OCI-LY1 (cell line): ENCODE data around the gene AMPH.

Experiments
- H2AFZ ChIP-seq: fragments of 200-600 bp; sonication (generic), shearing (Covaris generic); 2 replicates; pipeline ENCODE4 v1.6.0; 2014; ENCODE audit warnings: antibody characterized with exemption, mild to moderate bottlenecking, low read length
- H3F3A ChIP-seq: fragments of 200-600 bp; sonication (generic), shearing (Covaris generic); 2 replicates; pipeline ENCODE4 v1.6.0; 2014; ENCODE audit warnings: mild to moderate bottlenecking, antibody characterized with exemption, low read length, moderate library complexity; ENCODE audit not compliant: insufficient read depth
- H3K27ac ChIP-seq: fragments of 200-600 bp; sonication (generic); 2 replicates; pipeline ENCODE4 v1.5.1; 2014; ENCODE audit warnings: low read length, mixed run types, mild to moderate bottlenecking, low read depth; ENCODE audit not compliant: poor library complexity, severe bottlenecking
- H3K27me3 ChIP-seq: fragments of 200-600 bp; sonication (generic); 2 replicates; pipeline ENCODE4 v1.6.0; 2014; ENCODE audit warnings: antibody characterized with exemption, mild to moderate bottlenecking, low read length, moderate library complexity; ENCODE audit not compliant: insufficient read depth
- H3K36me3 ChIP-seq: fragments of 200-600 bp; sonication (generic); 2 replicates; pipeline ENCODE4 v1.6.1; 2014; ENCODE audit warnings: mild to moderate bottlenecking, antibody characterized with exemption, low read length, moderate library complexity, mixed read lengths; ENCODE audit not compliant: insufficient read depth
- H3K4me1 ChIP-seq: fragments of 200-600 bp; sonication (generic); 2 replicates; pipeline ENCODE4 v1.5.1; 2014; ENCODE audit warnings: mild to moderate bottlenecking, low read length, moderate library complexity; ENCODE audit not compliant: insufficient read depth, severe bottlenecking
- H3K4me2 ChIP-seq: fragments of 200-600 bp; sonication (generic), shearing (Covaris generic); 2 replicates; pipeline ENCODE4 v1.6.1; 2014; ENCODE audit warnings: low read length
- H3K4me3 ChIP-seq: fragments of 200-600 bp; sonication (generic); 2 replicates; pipeline ENCODE4 v1.5.1; 2014; ENCODE audit warnings: low read length, low read depth, mild to moderate bottlenecking, mixed read lengths; ENCODE audit not compliant: poor library complexity, severe bottlenecking
- H3K79me2 ChIP-seq: fragments of 200-600 bp; shearing (Covaris generic); 2 replicates; pipeline ENCODE4 v1.6.1; 2016; ENCODE audit warnings: mixed run types, low read length, mixed read lengths; ENCODE audit not compliant: insufficient read depth
- H3K9ac ChIP-seq: fragments of 200-600 bp; sonication (generic), shearing (Covaris generic); 2 replicates; pipeline ENCODE4 v1.6.1; 2014; ENCODE audit warnings: mild to moderate bottlenecking, low read length, mixed read lengths
- H3K9me2 ChIP-seq: fragments of 200-600 bp; sonication (generic), shearing (Covaris generic); 2 replicates; pipeline ENCODE4 v1.6.1; 2014; ENCODE audit warnings: low read depth, mild to moderate bottlenecking, low read length, mixed read lengths
- H3K9me3 ChIP-seq: fragments of 200-600 bp; shearing (Covaris generic); 2 replicates; pipeline ENCODE4 v1.6.1; 2014; ENCODE audit warnings: low read length, mixed read lengths
- H4K20me1 ChIP-seq: fragments of 200-600 bp; sonication (generic), shearing (Covaris generic); 2 replicates; pipeline ENCODE4 v1.6.0; 2016; ENCODE audit warnings: mild to moderate bottlenecking, low read length; ENCODE audit not compliant: insufficient read depth
- EZH2 ChIP-seq: fragments of 200-600 bp; sonication (generic), shearing (Covaris generic); IDR thresholded peaks from 2 replicates; pipeline ENCODE4 v1.8.0; 2017; ENCODE audit warnings: borderline replicate concordance, mixed run types, mild to moderate bottlenecking, antibody characterized with exemption, low read length, moderate library complexity, mixed read lengths
- TF ChIP-seq, protein P1 (sequence below): fragments of 200-600 bp; sonication (generic), shearing (Covaris generic); IDR thresholded peaks from 2 replicates; pipeline ENCODE4 v1.5.1; 2017; ENCODE audit warnings: mild to moderate bottlenecking, antibody characterized with exemption, low read length, moderate library complexity, mixed read lengths

Gene AMPH

DNA sequence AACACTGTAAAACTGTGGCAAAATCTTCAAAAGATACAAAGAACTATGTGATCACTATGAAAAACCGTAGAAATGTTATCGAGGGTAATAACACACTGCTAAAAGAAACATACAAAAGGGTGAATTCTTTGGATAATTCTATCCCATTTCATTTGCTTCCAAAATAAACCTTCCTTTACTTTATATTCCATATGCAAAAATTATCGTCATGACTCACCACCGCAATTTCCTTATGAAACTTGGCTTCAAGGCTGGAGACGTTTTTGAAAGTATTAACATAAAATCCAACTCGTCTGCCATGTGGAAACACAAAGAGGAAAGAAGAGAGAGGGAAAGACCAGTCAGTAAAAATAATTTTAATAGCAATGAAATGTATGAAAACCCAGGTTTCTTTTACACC lies 165.2 kb downstream of the AMPH start:
- no peaks in the 10 kb centered on the region for H3K79me2 ChIP-seq
- H3K4me2 ChIP-seq, result no peak overlapping the region
- no peak overlapping the region for H3K27ac ChIP-seq
- H3K4me3 ChIP-seq, result no peak overlapping the region
- H3K9me3 ChIP-seq, result no peaks in the 10 kb centered on the region
- no peaks in the 10 kb centered on the region for H4K20me1 ChIP-seq
- H3K4me1 ChIP-seq, result no peaks in the 10 kb centered on the region
- no peaks in the 10 kb centered on the region for H3K36me3 ChIP-seq
- H3K9ac ChIP-seq, result no peak overlapping the region
- TF ChIP-seq, protein P1, sequence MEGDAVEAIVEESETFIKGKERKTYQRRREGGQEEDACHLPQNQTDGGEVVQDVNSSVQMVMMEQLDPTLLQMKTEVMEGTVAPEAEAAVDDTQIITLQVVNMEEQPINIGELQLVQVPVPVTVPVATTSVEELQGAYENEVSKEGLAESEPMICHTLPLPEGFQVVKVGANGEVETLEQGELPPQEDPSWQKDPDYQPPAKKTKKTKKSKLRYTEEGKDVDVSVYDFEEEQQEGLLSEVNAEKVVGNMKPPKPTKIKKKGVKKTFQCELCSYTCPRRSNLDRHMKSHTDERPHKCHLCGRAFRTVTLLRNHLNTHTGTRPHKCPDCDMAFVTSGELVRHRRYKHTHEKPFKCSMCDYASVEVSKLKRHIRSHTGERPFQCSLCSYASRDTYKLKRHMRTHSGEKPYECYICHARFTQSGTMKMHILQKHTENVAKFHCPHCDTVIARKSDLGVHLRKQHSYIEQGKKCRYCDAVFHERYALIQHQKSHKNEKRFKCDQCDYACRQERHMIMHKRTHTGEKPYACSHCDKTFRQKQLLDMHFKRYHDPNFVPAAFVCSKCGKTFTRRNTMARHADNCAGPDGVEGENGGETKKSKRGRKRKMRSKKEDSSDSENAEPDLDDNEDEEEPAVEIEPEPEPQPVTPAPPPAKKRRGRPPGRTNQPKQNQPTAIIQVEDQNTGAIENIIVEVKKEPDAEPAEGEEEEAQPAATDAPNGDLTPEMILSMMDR, result no peak
- no peak for TF ChIP-seq EZH2
- H3K9me2 ChIP-seq, result no peaks in the 10 kb centered on the region
- H2AFZ ChIP-seq, result no peak overlapping the region
- no peaks in the 10 kb centered on the region; the same call in 1 of the 2 replicates for H3K27me3 ChIP-seq
- no peaks in the 10 kb centered on the region for H3F3A ChIP-seq

DNA sequence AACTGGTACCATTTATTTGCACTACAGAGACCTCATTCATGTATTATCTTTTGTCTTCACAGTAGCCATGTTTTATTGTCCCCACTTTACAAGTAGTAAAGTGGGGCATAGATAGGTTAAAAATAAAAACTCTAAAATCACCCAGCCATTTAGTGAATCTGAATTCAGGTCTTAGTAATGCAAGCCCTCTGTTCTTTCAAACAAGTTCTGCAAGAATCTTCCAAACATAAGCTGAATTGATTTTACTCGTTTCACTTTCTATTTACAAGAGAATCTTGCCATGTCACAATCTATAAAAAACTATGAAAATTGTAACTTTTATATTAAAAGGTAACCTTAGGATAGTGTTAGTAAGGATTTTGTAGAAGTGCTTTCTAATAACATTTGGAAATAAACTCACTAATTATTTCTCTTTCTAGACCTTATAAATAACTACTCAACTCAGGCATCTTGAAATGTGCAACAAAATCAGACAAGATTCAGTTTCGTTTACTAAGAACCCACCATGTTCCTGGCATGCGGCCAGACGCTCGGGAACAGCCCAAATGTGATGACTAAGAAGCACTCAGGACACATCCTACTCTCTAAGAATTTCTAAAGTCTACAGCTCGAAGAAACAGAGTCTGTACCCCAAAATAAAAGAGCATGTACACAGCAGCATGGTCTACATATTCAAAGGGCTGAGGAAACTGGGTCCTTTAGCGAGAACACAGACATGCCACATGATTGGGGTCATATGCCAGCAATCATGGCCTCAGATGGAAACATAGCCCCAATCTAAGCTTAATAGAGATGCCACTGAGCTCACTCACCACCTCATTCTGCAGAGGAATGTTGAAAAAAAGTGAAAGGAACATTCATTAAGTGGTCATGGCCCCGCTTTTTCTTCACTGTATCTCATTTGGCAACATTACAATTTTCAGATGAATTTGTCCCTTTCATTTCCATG lies 167.6 kb downstream of the AMPH start:
- H2AFZ ChIP-seq, result no peak overlapping the region
- no peak overlapping the region for H3K4me3 ChIP-seq

DNA sequence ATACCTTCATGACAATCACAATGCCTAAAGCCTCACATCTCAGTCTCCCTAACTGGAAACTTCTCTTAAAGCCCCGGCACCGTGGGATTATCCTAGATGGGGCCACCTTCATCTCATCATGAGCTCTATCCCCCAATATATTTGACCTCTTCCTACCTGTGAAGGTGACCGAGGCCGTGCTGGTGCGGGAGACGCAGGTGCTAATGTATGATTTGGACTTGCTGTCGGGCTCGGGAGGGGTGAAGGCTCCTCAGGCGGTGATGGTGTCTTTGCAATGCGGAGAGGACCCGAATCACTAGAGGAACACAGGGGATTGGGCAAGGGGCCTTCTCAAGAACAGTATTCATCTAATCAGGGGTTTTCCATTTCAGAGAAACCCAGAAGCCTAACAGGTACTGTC lies 168.4 kb downstream of the AMPH start:
- Histone ChIP-seq H3K27ac (no peak overlapping the region), H4K20me1 (no peaks in the 10 kb centered on the region), H3F3A (no peaks in the 10 kb centered on the region), H3K9me2 (no peaks in the 10 kb centered on the region), H3K9me3 (no peaks in the 10 kb centered on the region), H3K79me2 (no peaks in the 10 kb centered on the region), H2AFZ (no peak overlapping the region), H3K4me3 (no peak overlapping the region), H3K4me2 (no peak overlapping the region), H3K36me3 (no peaks in the 10 kb centered on the region), H3K27me3 (no peaks in the 10 kb centered on the region; the same call in 1 of the 2 replicates), H3K9ac (no peak overlapping the region), H3K4me1 (no peaks in the 10 kb centered on the region)
- TF ChIP-seq EZH2, result no peak
- TF ChIP-seq, protein P1, result no peak

More for the DNA sequence above, 167.6 kb downstream of the AMPH start:
- no peaks in the 10 kb centered on the region for H3K4me1 ChIP-seq
- no peaks in the 10 kb centered on the region for H3K9me2 ChIP-seq
- H3K4me2 ChIP-seq, result no peak overlapping the region
- no peaks in the 10 kb centered on the region for H3K36me3 ChIP-seq
- H3F3A ChIP-seq, result no peaks in the 10 kb centered on the region
- H3K79me2 ChIP-seq, result no peaks in the 10 kb centered on the region
- H3K9me3 ChIP-seq, result no peaks in the 10 kb centered on the region
- TF ChIP-seq, protein P1, result no peak
- TF ChIP-seq EZH2, result no peak
- H4K20me1 ChIP-seq, result no peaks in the 10 kb centered on the region
- no peaks in the 10 kb centered on the region; the same call in 1 of the 2 replicates for H3K27me3 ChIP-seq
- no peak overlapping the region for H3K9ac ChIP-seq
- no peak overlapping the region for H3K27ac ChIP-seq
